ENCODE results near the gene ARRDC2. TPM values are rescaled to one million over a fixed set of nuclear protein-coding genes. Genes with fewer than 3 reads are reported as not detected.

The ARRDC2 gene
- total and polyA plus RNA-seq, 9 of the 15 experiments (the other 6 are each of a cell fraction or from before 2014, with no cell fraction given), result 1.9 to 27.4 (median 15.2) TPM

- TF ChIP-seq, protein P1, sequence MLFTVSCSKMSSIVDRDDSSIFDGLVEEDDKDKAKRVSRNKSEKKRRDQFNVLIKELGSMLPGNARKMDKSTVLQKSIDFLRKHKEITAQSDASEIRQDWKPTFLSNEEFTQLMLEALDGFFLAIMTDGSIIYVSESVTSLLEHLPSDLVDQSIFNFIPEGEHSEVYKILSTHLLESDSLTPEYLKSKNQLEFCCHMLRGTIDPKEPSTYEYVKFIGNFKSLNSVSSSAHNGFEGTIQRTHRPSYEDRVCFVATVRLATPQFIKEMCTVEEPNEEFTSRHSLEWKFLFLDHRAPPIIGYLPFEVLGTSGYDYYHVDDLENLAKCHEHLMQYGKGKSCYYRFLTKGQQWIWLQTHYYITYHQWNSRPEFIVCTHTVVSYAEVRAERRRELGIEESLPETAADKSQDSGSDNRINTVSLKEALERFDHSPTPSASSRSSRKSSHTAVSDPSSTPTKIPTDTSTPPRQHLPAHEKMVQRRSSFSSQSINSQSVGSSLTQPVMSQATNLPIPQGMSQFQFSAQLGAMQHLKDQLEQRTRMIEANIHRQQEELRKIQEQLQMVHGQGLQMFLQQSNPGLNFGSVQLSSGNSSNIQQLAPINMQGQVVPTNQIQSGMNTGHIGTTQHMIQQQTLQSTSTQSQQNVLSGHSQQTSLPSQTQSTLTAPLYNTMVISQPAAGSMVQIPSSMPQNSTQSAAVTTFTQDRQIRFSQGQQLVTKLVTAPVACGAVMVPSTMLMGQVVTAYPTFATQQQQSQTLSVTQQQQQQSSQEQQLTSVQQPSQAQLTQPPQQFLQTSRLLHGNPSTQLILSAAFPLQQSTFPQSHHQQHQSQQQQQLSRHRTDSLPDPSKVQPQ (CRISPR knock-in tag; IDR thresholded peaks at IDR 0.05; ENCODE audit: borderline replicate concordance), result no peak
- TF ChIP-seq KLF6 (CRISPR knock-in tag; IDR thresholded peaks at IDR 0.05; ENCODE audit: borderline replicate concordance), result peak; percentile 27; the same call in 1 of the 2 replicates
- TF ChIP-seq, protein P2, sequence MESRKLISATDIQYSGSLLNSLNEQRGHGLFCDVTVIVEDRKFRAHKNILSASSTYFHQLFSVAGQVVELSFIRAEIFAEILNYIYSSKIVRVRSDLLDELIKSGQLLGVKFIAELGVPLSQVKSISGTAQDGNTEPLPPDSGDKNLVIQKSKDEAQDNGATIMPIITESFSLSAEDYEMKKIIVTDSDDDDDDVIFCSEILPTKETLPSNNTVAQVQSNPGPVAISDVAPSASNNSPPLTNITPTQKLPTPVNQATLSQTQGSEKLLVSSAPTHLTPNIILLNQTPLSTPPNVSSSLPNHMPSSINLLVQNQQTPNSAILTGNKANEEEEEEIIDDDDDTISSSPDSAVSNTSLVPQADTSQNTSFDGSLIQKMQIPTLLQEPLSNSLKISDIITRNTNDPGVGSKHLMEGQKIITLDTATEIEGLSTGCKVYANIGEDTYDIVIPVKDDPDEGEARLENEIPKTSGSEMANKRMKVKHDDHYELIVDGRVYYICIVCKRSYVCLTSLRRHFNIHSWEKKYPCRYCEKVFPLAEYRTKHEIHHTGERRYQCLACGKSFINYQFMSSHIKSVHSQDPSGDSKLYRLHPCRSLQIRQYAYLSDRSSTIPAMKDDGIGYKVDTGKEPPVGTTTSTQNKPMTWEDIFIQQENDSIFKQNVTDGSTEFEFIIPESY (CRISPR knock-in tag; IDR thresholded peaks at IDR 0.05), result peak; percentile 48
- peak; percentile 49; the same call in 1 of the 2 replicates for TF ChIP-seq GABPA (tag; conservative IDR thresholded peaks at IDR 0.05; ENCODE audit: low read depth)
- no peak for TF ChIP-seq RERE (CRISPR knock-in tag; IDR thresholded peaks at IDR 0.05; ENCODE audit: borderline replicate concordance)
- peak; percentile 26; the same call in 1 of the 2 replicates for TF ChIP-seq TAF7 (tag; IDR thresholded peaks at IDR 0.05)
- peak; percentile 44; the same call in 1 of the 2 replicates for TF ChIP-seq CEBPG (CRISPR knock-in tag; IDR thresholded peaks at IDR 0.05)
- peak in 1 of 2 experiments; percentile 68; a peak in 3 of 4 replicates for TF ChIP-seq CEBPG (tag; conservative IDR thresholded peaks at IDR 0.05 in 1 of 2, IDR thresholded peaks at IDR 0.05 in 1 of 2)
- no peak for TF ChIP-seq ATF1 (CRISPR knock-in tag; IDR thresholded peaks at IDR 0.05)
- 0 out of 2 replicates have a peak, but pooled peaks have one; percentile 18 for TF ChIP-seq ATF1 (tag; IDR thresholded peaks at IDR 0.05)
- TF ChIP-seq PRPF4 (IDR thresholded peaks at IDR 0.05; ENCODE audit: insufficient read depth, low read depth, low read length, poor library complexity, severe bottlenecking), result no peak
- TF ChIP-seq ATF6 (CRISPR knock-in tag; IDR thresholded peaks at IDR 0.05), result no peak
- TF ChIP-seq SMC3 (conservative IDR thresholded peaks at IDR 0.05; ENCODE audit: insufficient read depth, low read depth, low read length), result peak; percentile 92
These were observed 50.4 kb downstream of the ARRDC2 start (continued) for GRCh38 chr19:18058208-18059009.
